HG03097 (cell line): ENCODE data around the gene LRRC14B.

Experiments used
- ATAC-seq: cut with Tn5 transposase; IDR thresholded peaks from one replicate; pipeline ENCODE4 v1.9.1; 2021; ENCODE audit not compliant: unreplicated experiment, low FRiP score

LRRC14B gene

DNA sequence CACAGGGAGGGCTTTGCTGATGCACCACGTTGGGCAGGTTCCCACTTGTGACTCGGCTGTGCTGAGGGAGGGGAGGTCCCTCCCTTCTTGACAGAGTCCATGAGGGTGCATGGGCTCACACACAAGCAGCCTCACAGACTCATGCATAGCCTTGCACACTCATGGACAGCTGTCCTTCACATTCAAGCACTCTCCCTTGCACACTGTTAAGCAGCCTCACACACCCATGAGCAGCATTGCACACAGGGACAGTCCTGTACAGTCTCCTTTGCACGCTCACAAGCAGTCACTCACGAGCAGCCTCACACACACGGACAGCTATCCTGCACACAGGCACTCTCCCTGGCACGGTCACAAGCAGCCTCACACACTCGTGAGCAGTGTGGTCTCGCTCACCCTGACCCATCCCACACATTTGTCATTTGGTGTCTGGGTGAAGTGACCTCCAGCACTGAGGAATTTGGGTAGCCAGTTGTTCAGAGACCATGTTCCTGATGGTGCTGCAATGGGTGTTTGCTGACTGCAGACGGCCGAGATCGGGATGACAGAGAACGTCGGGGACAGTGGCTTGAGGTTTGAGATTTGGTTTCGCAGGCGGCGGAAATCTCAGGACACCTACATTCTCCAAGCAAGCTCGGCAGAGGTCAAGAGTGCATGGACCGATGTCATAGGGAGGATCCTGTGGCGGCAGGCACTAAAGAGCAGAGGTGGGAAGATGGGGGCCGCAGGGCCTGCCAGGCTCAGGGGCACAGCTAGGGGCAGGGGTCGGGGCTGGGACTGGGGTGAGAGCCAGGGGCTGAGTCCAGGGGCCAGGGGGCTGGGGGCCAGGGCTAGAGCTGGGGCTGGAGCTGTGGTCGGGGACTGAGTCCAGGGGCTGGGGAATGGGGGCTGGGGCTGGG is 17.7 kb upstream of the LRRC14B start:
- no peak for ATAC-seq

DNA sequence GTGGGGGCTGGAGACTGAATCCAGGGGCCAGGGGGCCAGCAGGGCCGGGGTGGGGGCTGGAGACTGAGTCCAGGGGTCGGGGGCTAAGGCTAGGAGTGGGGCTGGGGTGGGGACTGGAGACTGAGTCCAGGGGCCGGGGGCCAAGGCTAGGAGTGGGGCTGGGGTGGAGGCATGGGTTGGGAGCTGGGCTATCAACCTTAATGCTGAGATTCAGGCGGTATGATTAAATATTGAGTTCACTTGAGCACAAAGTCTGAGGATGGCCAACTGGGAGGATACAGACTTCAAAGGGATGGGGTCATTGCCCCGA is 17.0 kb upstream of the LRRC14B start:
- ATAC-seq = no peak

GRCh38 chr5:174876-175465 is 16.3 kb upstream of the LRRC14B start:
- no peak for ATAC-seq

DNA sequence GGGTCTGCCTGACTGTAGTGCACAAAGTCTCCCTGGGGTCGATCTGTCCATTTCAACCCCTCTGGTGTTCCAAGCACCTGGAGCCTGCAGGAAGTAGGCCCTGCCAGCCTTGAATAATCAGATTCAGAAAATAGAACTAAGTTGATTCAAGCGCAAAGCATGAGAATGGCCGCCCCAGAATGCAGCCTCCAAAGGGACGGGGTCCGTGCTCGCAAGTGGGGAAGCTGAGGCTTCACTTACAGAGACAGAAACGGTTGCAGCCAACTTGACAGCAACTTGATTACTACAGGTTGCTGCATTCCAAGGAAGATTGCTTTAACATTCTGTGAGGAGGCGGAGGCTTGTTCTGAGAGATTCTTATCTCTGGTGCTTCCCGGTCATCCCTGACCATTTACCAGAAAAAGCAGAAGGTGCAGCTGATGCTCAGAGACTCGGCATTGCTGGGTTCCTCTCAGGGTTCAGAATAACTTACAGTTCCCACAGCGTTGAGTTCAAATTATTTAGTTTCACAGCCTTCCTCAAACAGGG is 14.9 kb upstream of the LRRC14B start:
- ATAC-seq = no peak

DNA sequence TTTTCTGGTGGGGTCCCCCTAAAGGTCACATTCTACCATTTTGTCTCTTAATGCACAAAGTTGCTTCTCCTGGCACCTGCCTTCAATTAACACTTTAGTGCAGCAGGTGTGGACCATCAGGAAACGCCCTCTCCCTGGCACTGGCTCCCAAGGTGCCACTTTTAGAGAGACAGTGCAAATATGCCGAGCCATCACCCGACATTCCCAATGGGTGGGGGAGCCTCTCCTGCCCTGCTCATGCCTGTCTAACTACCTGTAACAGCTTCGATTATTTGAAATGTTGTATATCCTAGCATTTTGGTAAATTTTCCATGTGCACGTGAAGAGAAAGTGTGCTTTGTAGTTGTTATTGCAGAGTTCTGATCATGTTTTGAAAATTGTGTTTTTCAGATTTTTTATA is 13.2 kb upstream of the LRRC14B start:
- ATAC-seq = no peak

DNA sequence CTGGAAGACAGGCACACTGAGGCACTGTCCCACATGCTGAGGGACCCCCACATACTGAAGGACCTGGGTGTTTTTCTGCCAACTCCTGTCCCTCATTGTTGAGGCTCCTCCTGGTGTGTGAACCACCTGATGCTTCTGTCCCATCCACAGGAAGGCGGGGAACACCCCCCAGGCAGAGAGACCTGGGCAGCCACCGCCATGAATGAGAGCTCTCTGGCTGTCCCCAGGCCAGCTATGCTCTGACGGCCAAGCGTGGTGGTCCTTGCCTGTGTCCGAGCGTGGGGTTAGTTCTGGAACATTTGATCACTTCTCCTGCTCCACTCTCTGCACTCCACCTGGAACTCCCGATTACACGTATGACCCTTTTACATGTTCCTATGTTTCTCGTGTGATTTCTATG is 11.9 kb upstream of the LRRC14B start:
- no peak for ATAC-seq

DNA sequence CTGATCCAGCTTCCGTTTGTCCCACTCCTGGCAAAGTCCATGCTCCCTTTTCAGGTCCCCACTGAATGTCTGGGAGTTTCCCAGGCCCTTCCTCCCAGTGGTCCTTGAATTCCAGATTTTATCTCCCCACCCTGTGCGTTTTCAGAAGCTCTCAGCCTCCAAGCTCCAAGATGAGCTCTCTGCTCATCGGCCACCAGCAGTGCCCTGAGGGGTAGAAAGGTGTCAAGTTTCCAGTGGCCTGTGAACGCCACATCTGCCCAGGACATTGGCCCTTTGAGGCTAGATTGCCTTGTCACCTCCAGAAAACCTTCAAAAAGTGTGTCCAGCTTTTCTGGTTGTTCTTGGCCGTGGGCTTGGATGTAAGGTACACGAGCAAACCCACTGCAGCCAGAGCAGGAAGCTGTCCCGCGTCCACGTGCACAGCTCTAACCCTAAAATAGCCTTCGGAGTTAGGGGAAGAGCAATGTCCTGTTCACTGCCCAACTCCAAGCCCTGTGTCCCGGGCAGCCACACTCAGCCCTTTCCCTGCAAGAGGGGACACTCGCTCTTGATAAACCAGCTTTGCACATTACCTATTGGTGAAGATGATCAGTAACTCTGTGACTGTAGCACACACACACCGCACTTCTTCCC is 10.9 kb upstream of the LRRC14B start:
- ATAC-seq = no peak

GRCh38 chr5:181160-181559 is 10.1 kb upstream of the LRRC14B start:
- ATAC-seq = no peak

DNA sequence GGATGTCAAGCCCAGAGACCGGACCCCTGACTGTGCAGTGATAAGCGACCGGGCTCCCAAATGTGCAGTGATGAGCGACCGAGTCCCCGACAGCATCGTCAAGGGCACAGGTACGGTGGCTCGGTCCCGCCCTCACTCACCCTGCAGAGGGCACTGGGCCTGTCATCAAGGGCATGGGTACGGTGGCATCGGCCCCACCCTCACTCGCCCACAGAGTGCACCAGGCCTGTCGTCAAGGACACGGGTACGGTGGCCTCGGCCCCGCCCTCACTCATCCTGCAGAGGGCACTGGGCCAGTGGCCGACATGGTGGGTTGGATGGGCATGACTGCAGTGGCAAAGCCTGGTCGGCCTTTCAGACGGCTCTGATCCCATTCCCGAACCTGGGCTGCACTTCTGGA is 9.7 kb upstream of the LRRC14B start:
- no peak for ATAC-seq

GRCh38 chr5:182126-182525 is 9.2 kb upstream of the LRRC14B start:
- ATAC-seq = no peak

GRCh38 chr5:184471-184870 is 6.8 kb upstream of the LRRC14B start:
- ATAC-seq = no peak

GRCh38 chr5:185095-186070 is 5.9 kb upstream of the LRRC14B start:
- no peak for ATAC-seq

DNA sequence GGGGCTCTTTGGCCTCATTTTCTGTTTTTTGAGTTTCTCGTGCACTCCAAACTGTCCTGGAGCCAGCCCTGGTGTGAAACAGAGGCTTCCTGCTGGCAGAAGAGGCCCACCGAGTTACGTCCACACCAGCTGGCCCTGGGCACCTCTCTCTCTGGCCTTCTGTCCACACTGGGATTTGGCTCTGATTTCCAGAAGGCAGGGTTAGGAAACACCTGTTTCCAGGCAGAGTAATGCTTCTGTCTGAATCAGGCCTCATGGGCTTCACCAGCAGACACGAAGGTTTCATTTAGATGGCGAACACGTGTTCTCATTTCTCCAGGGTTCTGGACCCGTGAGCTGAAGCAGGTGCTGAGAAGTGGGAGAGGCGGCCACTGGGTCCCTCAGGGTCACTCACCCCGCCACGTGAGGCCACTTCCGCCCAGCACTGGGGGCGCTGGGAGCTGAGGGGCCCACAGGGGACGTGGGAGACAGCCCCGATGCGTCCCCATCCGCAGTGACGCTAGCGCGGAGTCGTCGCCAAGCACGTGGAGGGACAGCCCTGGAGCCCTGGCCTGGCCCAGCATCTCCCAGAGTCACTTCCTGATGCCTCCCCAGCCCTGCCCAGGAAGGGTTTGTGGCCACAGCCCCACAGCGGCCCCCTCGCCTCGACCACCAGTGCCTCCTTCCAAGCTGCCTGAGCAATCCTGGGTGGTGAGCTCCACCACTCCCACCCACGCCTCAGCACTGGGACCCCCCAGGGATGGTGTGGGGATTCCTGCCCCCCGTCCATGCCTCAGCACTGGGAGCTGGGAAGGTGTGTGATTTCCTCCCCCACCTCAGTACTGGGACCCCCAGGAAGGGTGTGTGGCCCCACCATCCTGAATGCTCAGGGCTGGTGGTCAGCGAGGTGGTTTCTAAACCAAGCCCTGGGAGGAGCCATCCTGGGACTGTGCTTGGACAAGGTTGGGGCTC is 4.9 kb upstream of the LRRC14B start:
- ATAC-seq = no peak

DNA sequence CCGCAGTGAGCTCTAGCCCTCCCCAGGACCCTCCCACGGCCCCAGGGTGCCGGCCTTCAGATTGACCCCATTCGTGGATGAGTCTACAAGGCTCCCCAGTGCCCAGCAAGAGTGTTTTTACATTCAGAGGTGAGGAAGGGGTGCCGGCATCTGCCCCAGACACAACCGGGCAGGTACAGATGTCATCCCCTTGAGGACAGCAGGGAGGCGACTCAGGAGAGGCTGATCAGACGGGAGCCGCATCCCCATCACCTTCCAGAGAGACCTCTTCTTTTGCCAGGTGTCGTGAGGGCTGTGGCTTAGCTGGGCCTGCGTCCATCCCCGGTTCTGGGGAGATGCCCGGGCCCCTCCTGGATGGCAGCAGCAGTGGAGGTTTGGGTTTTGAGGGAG is 4.3 kb upstream of the LRRC14B start:
- no peak for ATAC-seq

GRCh38 chr5:187617-188451 is 3.5 kb upstream of the LRRC14B start:
- ATAC-seq = no peak

DNA sequence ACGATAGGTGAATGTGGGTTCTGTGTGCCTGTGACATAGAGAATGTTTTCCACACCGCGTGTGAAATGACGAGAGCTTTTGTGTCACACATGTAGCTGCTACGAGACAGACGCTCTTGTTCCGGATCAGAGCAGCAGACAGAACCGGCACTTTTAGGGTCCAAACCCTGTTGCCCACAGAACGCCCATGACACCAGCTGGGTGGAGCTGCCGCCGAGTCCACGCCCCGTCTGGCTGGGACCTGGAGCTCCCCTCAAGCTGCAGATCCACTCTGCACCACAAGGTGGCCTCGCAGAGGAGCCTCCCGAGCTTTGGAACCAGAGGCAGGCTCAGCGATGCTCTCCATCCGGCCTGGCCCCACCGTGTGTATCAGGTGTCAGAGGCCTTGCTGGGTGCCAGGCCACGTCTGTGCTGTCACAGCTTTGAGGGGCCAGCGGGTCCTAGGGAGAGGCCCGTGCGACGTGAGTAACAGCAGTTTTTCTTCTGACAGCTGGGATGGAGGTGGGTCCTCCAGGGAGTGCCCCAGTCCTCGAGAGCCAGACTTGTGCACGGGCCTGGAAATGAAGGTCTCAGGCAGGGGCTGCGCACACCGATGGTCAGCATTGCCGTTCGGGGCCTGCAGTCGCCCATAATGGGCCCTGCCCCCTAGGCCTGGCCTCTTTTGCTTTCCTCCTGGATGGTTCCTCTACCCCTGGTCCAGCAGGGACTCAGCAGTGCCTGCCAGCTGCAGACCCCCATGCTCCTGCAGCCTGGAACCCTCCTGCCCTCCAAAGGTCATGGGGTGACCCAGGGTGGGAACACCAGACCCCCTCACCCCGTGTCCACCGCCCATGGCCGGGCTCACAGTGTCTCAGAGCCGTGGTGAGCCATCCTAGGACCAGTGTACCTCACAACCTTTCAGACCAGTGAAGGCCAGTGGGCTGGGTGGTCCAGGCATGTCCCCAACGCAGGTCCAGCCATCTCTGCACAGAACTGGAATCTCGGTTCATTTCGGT is 2.5 kb upstream of the LRRC14B start:
- peak; percentile 76 for ATAC-seq

GRCh38 chr5:189486-189885 is 1.8 kb upstream of the LRRC14B start:
- no peak for ATAC-seq
